ENCODE data around the gene ADIPOR2.

- TF ChIP-seq CTCF (conservative IDR thresholded peaks at IDR 0.05 in 1 of 2, IDR thresholded peaks at IDR 0.05 in 1 of 2; ENCODE audit: extremely low read depth in 1 of 2, insufficient read depth in 1 of 2, low read depth in 1 of 2, low read length in 2 of 2) (no peak), EZH2 (IDR thresholded peaks at IDR 0.05; ENCODE audit: borderline replicate concordance, low read length) (no peak)
Observed at GRCh38 chr12:1768615-1769014, 77.7 kb downstream of the ADIPOR2 start.
